ENCODE data around the gene MYL2.
"Not testable (repeated sequence)": the region's sequence is repeated elsewhere in the genome, so short reads cannot be mapped to it uniquely, and the experiment has no call there.

The MYL2 gene, protein sequence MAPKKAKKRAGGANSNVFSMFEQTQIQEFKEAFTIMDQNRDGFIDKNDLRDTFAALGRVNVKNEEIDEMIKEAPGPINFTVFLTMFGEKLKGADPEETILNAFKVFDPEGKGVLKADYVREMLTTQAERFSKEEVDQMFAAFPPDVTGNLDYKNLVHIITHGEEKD

GRCh38 chr12:110920324-110920910 is at the start of gene MYL2:
Gene MYL2 (minus strand): TSS chr12:110920579. CDS start chr12:110920529, 50 bp downstream.
- no peak for DNase-seq

DNA sequence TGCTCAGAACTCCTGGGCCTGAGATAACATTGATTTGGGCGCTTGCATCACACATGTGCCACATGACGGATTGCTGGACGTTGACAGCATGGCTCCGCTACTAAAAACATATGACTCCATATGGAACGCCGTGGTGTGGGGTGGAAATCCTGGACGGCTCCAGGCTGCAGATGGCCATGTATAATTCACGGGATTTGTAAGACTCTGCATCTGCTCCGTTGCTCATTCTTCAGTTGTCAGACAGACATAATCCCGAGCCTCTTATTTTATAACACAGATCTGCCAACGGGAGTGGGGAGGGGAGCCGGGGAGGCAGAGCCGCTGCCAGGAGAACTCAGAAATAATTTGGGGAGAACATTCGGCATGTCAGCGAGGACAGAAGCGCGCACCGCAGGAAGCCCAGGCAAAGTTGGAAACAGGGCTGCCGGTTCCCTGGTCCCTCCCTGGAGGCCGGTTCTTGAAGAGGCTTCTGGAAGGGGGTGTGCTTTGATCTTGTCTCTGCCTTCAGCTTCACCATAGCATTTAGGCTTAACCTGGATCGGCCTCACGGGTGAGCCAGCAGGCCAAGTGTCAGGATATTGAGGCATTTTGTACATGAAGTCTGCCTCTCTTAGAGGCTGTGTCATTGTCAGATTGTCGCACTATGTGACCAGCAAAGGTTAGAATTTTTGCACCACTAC is 45.8 kb upstream of the MYL2 start:
- DNase-seq = no peak

DNA sequence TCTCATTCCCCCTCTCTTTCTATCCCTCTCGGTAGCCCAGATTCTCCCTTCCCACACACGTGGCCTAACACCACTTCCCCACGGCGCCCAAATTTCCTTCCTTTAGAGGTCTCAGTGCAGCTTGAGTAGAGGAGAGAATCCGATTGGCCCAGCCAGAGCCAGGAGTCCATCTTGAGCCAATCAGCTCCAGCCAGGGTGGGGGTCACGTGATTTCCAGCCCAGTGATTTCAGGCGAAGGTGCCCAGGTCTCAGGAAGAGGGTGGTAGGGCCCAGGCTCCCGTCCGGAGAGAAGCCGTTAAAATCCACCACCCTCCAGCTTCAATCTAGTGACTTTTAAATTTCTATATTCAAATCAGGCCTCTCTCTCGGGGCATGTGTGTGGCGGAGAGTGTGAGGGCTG is 45.2 kb upstream of the MYL2 start:
- DNase-seq = no peak

GRCh38 chr12:110960795-110961194 is 40.4 kb upstream of the MYL2 start:
- no peak for DNase-seq

- DNase-seq = no peak
Observed at GRCh38 chr12:110957652-110958051, 37.3 kb upstream of the MYL2 start.

DNA sequence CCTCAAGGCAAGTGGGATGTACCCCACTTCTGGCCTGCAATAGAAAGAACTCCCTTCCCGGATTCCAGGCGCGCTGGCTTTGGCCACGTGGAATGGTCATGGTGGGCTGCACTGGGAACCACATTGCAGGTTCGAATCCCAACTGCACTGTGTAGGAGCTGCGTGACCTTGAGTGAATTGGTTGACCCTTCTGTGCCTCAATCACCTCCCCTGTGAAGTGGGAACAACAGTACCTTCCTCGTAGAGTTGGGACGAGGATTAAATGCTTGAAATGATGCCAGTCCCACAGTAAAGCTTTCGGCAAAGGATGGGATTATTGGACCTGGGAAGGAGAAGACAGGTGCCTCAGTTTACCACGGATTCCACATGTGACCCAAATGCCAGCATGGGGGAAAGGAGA is 36.8 kb upstream of the MYL2 start:
- no peak for DNase-seq

GRCh38 chr12:110950867-110951266 is 30.5 kb upstream of the MYL2 start:
- DNase-seq = not testable (repeated sequence)

- DNase-seq = not testable (repeated sequence)
Observed at GRCh38 chr12:110950466-110950865, 30.1 kb upstream of the MYL2 start.

DNA sequence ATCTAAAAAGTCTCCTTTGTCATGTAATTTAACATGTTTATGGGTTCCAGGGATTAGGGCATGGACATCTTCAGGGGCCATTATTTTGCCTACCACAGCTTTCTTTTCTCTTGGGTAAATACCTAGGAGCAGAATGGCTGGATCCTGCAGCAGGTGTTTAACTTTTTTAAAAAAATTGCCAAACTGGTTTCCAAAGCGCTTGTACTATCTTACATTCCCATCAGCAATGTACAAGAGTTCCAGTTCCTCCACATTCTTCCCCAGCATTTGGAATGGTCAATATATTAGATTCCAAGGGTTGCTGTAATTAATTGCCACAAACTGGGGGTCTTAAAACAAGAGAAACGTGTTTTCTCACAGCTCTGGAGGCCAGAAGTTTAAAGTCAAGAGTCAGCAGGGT is 27.7 kb upstream of the MYL2 start:
- DNase-seq = no peak

GRCh38 chr12:110943373-110943772 is 23.0 kb upstream of the MYL2 start:
- DNase-seq = no peak

DNA sequence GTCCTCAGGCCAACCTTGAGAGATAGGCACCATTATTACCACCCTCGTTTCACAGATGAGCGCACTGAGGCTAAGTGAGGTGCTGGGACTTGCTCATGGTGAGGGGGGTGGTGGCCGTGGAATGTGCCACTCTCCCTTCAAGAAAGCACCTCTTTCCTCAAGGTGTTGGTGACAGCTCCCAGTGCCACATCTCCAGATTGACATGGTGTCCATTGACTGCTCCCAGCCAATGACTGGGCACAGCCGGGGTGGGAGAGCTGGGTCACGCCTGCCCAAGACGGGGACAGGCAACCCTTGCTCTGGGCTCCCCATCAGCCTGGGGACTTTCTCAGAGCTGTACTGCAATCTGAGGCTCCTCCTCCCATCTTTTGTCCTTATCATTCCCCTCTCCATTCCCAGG is 21.0 kb upstream of the MYL2 start:
- no peak for DNase-seq

GRCh38 chr12:110940933-110941332 is 20.6 kb upstream of the MYL2 start:
- no peak for DNase-seq

DNA sequence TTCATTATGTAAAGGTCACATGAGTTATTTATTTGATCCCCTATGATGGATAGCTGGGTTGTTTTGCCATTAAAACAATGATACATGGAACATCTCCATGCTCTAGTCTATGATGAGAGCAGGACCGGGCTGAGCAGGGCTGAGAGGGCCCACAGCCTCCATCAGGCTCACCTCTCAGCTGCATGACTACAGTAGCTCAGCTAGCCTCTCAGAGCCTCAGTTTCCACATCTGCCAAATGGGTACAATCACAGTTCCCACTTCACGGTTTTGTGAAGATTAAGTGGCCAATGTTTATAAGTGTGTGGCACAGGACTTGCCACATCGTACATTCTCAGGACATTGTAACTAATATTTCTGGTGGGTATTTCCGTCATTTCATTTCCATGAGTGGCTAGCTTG is 19.9 kb upstream of the MYL2 start:
- no peak for DNase-seq

GRCh38 chr12:110937104-110937641 is 16.8 kb upstream of the MYL2 start:
- peak; percentile 68 for DNase-seq

DNA sequence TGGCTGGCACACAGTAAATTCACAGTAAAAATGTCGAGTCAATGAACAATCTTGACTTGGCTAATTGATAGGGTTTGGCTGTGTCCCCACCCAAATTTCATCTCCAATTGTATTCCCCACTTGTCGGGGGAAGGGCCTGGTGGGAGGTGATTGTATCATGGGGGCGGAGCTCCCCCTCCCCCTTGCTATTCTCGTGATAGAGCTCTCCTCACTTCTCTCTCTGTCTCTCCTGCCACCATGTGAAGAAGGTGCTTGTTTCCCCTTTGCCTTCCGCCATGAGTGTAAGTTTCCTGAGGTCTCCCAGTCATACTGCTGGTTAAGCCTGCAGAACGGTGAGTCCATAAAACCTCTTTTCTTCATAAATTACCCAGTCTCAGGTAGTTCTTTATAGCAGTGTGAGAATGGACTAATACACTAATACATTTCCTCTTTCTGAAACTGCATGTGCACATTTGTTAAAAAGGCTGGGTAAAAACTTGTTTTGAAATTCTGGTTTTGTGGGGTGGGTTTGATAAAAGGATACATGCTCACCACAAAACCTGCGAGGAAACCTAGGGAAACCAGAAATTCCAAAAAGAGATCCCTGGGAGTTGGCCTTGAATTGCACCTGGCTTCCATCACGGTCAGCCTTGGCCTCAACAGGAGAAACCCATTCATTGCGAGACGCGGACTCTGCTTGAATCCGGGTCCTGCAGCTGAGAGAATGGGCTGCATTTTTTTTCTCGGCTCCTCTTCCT is 16.2 kb upstream of the MYL2 start:
- no peak for DNase-seq

GRCh38 chr12:110935588-110935987 is 15.2 kb upstream of the MYL2 start:
- no peak for DNase-seq

- DNase-seq = no peak
Observed at GRCh38 chr12:110934093-110934852, 13.9 kb upstream of the MYL2 start.

DNA sequence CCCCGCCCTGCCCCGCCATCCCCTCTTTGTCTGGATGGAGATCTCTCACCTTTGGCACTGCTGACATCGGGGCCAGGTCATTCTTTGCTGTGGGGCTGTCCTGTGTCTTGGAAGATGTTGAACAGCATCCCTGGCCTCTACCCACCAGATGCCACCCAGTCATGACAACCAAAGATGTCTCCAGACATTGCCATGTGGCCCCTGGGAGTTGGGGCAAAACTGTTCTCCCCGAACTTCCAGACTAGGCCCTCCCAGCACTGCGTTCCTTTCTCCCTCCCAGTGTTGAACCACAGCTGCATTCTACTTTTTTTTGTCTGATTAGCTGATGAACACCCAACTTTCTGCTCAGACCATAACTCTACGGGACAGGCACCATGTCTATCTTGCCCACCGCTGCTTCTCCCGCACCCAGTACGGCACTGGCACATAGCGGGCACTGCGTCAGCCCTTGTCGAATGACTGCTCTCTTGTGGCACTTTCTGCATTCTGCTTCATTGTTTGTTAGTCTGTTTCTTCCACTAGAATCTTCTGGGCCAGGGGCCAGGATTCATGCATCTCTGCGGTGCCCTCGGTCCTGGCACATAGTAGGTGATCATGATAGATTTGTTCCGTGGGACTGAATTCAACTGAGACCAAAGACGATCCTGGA is 13.1 kb upstream of the MYL2 start:
- DNase-seq = no peak

DNA sequence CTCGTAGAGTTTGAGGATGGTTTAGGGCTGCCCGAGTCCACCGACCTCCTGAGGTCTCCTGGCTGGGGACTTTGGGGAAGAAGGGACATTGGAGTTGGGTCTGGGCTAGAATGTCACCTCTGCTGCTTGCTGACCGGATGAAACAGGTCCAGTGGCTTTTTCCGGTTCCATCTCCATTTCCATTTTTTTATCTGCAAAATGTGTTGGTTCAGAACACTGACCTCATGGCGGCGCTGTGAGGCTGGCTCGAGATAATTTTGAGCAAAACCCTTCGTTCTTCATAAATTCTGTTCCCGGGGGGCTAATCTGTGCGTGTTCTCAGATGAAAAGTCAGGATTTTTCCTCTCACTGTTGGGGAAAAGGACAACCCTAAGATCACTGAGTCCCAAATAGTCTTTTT is 11.7 kb upstream of the MYL2 start:
- DNase-seq = no peak

DNA sequence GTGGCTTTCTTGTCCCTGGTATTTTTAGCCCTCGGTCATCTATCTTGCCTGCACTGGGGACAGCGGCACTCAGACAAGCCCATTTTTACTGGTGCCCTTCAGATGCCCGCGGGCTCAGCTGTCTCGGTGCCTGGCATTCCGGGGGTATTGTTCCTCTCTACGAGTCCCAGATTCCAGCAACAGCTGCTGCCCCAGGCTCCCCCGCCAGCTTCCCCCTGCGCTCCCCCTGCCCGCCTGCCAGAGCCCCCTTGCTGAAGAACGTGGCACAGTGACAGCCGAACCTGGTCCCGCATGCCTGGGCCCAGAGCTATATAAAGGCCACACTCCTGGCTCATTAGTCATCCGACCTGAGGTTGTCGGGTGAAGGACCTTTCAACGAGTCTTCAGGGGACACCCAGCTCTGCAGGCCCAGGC is 10.9 kb upstream of the MYL2 start:
- no peak for DNase-seq

DNA sequence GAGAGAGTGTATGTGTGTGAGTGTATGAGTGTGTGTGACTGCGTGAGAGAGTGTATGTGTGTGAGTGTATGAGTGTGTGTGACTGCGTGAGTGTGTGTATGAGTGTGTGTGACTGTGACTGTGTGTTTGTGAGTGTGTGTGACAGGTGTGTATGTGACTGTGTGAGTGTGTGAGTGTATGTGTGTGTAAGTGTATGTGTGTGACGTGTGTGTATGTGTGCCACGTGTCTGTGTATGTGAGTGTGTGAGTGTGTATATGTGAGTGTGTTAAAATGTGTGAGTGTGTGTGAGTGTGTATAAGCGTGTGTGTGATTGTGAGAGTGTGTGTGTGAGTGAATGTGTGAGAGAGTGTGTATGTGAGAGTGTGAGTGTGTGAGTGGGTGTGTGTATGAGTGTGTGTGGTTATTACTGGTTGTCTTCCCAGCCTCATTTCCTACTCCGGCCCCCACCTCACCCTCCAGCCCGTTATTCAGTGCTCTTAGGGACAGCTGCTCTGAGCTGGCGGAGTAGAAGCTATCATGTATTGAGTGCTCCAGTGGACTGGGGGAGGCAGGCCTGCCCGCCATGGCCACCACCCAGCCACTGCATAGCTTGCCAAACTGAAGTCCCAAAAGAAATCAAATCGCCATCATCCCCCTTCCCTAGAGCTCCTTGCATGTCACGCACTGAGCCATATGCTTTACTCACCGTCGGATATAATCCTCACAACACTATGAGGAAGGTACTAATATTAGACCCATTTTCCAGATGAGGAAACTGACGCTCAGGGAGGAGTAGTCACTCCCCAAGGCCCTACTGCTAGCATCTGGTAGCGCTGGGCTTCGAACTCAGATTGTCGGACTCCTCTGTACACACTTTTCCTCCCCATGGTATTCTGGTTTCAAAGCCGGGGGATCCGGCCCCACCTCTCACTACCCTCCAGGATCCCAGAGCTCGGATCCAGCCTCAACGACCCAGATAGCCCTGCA is 10.3 kb upstream of the MYL2 start:
- DNase-seq = no peak
